Kidney capillary endothelial cell (primary cell): ENCODE measurements around the gene OGFR.

Source experiments
- DNase-seq: peaks from one replicate; pipeline ENCODE4 v3.0.0-alpha.2; 2018; ENCODE audit warnings: low spot score

Gene OGFR, protein sequence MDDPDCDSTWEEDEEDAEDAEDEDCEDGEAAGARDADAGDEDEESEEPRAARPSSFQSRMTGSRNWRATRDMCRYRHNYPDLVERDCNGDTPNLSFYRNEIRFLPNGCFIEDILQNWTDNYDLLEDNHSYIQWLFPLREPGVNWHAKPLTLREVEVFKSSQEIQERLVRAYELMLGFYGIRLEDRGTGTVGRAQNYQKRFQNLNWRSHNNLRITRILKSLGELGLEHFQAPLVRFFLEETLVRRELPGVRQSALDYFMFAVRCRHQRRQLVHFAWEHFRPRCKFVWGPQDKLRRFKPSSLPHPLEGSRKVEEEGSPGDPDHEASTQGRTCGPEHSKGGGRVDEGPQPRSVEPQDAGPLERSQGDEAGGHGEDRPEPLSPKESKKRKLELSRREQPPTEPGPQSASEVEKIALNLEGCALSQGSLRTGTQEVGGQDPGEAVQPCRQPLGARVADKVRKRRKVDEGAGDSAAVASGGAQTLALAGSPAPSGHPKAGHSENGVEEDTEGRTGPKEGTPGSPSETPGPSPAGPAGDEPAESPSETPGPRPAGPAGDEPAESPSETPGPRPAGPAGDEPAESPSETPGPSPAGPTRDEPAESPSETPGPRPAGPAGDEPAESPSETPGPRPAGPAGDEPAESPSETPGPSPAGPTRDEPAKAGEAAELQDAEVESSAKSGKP

GRCh38 chr20:62804627-62805154 lies at the start of gene OGFR:
TSS of gene OGFR (plus strand) at chr20:62804835. CDS start at chr20:62804860, 25 bp downstream.
- no peak for DNase-seq

GRCh38 chr20:62754991-62755356 lies 49.7 kb upstream of the OGFR start:
- DNase-seq: no peak

- no peak for DNase-seq
Measured at GRCh38 chr20:62755817-62756724, 48.6 kb upstream of the OGFR start.

DNA sequence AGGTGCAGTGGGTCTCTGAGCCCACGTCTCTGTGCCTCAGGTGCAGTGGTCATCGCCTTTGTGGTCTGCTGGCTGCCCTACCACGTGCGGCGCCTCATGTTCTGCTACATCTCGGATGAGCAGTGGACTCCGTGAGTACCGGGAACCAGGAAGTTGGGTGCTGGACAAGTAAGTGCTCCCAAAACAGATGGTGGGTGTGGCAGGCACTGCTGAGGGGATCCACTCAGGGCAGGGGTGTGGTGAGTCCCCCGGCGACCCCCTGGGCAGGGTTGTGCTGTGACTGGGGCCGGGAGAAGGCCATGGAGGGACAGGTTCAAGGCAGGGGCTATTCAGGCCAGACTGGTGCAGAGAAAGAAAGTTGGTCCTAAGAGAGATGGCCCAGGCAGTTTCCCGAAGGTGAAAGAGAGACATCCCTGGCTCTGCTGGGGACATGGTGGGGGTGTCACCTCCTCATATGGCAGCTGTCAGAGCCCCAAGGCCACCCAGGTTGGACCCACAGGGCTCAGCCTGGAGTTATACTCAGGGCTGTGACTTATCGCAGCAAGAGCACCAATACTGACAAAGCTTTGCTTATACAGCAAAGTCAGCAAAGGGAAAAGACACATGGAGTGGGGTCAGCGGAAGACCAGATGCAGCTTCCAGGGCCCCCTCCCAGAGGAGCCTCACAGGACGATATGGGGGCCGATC lies 46.3 kb upstream of the OGFR start:
- no peak for DNase-seq

- DNase-seq: no peak
Measured at GRCh38 chr20:62759981-62760431, 44.6 kb upstream of the OGFR start.

GRCh38 chr20:62760471-62760855 lies 44.2 kb upstream of the OGFR start:
- no peak for DNase-seq

GRCh38 chr20:62760856-62761758 lies 43.5 kb upstream of the OGFR start:
- DNase-seq: no peak

GRCh38 chr20:62761759-62762131 lies 42.9 kb upstream of the OGFR start:
- DNase-seq: no peak

GRCh38 chr20:62762376-62762775 lies 42.3 kb upstream of the OGFR start:
- DNase-seq: no peak

DNA sequence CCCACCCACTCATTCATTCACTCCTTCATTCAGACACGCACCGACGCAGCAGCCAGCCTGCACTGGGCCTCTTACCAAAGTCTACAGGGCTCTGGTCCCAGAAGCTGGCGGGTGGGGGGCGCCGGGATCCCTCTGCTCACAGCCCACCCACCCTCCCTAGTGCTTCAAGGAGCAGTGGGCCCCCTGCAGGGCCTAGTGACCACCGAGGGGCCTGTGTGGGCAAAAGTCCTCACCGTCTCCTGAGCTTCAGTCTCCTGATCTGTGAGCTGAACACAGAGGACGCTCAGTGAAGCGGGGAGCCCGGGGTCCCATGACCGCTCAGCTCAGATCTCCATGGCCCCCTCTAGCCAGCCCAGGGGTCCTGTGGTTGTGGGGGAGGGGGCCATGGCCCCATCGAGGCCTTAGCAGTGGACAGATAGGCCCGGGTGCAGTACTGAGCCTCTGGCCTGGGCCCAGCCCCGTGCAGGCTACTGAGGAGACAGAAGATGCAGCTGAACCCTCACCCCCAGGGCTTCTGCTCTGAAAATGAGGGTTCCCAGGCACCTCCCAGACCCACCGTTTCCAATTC lies 41.8 kb upstream of the OGFR start:
- DNase-seq: no peak

DNA sequence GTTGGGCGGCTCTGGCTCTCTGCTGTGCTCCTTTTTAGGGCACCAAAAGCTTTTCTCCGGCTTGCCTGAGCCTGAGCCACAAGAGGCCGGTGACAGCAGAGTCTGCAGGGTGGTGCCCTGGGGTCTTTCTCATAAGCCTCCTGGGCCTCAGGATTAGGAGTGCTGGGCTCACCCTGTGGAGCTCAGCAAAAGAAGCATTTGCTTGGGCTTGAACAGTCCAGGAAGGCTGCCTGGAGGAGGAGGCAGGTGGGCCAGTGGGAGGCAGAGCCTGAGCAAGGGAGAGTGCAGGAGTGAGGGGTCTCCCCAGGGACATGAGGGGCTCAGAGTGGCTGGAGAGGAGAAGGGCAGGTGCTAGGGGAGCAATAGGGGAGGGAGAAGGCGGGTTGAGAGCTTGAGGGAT lies 41.2 kb upstream of the OGFR start:
- no peak for DNase-seq

GRCh38 chr20:62764156-62764935 lies 40.3 kb upstream of the OGFR start:
- no peak for DNase-seq

DNA sequence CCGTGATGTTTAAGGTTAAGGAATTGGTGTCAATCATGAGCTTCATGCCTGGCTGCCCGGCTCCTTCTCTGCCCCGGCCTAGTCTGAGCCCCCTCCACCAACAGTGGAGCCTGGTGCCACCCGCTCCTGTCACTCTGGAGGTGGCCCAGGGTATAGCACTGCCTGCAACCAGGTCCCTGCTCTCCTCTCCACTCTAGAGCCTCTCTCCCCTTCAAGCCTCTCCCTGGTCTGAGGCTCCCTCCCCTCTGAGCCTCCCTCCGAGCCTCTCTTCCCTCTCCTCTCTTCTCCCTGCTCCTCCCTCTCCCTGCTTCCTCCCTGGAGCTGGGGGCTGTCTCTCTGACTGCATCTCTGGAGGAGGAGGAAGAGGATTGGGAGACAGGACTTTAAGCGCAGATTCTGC lies 39.6 kb upstream of the OGFR start:
- no peak for DNase-seq

GRCh38 chr20:62765432-62766070 lies 39.1 kb upstream of the OGFR start:
- DNase-seq: no peak

DNA sequence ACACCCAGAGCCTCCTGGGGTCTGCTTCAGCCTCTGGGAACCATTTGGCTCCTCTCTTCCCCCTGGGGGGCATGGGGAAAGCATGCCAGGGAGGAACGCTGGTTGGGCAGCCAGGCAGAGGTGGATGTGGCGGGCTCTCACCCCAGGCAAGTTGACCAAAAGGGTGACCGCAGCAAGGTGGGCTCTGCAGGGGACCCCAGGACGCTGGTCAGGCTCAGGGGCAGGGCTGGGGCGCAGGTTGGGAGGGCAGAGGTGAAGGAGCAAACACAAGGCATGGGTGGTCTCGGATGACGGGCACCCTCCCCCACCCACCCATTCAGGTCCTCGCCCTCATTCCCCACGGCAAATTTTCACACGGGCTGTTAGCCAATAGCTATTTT lies 38.6 kb upstream of the OGFR start:
- DNase-seq: no peak

- DNase-seq: no peak
Measured at GRCh38 chr20:62766716-62767115, 37.9 kb upstream of the OGFR start.

DNA sequence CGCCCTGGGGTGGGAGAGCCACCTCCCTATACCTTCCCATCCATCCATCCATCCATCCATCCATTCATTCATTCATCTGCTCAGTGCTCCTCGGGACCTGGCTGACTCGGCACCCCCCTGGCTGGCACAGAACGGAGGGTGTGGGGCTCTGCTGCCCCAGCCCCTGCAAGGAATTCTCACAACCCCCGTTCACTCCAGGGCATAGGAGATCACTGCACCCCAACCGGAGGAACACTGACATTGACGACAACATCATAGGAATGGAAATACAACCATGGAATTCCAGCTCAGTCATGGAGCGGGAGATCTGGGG lies 36.4 kb upstream of the OGFR start:
- DNase-seq: no peak

GRCh38 chr20:62768551-62769287 lies 35.9 kb upstream of the OGFR start:
- DNase-seq: no peak
